Measurements from ENCODE around the gene CALHM6.

DNA sequence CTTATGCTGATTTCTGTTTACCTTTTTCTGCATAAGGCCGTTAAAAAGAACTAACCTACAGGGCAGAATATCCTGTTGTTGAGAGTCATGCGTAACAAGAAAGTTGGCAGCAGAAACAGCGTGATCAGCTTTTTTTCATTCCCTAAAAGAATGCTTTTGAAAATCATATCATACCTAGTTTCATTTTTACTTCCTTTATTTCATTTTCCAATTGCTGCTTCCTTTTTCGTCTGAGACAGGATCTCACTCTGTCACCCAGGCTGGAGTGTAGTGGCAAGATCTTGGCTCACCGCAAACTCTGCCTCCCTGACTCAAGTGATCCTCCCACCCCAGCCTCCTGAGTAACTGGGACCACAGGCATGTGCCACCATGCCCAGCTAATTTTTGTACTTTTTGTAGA is 4.1 kb downstream of the CALHM6 start:
- TF ChIP-seq, protein P1, sequence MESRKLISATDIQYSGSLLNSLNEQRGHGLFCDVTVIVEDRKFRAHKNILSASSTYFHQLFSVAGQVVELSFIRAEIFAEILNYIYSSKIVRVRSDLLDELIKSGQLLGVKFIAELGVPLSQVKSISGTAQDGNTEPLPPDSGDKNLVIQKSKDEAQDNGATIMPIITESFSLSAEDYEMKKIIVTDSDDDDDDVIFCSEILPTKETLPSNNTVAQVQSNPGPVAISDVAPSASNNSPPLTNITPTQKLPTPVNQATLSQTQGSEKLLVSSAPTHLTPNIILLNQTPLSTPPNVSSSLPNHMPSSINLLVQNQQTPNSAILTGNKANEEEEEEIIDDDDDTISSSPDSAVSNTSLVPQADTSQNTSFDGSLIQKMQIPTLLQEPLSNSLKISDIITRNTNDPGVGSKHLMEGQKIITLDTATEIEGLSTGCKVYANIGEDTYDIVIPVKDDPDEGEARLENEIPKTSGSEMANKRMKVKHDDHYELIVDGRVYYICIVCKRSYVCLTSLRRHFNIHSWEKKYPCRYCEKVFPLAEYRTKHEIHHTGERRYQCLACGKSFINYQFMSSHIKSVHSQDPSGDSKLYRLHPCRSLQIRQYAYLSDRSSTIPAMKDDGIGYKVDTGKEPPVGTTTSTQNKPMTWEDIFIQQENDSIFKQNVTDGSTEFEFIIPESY (CRISPR knock-in tag; IDR thresholded peaks at IDR 0.05), result no peak
- no peak for TF ChIP-seq SRSF9 (IDR thresholded peaks at IDR 0.05; ENCODE audit: borderline replicate concordance, insufficient read depth, low read depth, low read length, poor library complexity, severe bottlenecking)
- TF ChIP-seq, protein P2, sequence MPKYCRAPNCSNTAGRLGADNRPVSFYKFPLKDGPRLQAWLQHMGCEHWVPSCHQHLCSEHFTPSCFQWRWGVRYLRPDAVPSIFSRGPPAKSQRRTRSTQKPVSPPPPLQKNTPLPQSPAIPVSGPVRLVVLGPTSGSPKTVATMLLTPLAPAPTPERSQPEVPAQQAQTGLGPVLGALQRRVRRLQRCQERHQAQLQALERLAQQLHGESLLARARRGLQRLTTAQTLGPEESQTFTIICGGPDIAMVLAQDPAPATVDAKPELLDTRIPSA (CRISPR knock-in tag; IDR thresholded peaks at IDR 0.05; ENCODE audit: borderline replicate concordance), result no peak
- TF ChIP-seq, protein P3, sequence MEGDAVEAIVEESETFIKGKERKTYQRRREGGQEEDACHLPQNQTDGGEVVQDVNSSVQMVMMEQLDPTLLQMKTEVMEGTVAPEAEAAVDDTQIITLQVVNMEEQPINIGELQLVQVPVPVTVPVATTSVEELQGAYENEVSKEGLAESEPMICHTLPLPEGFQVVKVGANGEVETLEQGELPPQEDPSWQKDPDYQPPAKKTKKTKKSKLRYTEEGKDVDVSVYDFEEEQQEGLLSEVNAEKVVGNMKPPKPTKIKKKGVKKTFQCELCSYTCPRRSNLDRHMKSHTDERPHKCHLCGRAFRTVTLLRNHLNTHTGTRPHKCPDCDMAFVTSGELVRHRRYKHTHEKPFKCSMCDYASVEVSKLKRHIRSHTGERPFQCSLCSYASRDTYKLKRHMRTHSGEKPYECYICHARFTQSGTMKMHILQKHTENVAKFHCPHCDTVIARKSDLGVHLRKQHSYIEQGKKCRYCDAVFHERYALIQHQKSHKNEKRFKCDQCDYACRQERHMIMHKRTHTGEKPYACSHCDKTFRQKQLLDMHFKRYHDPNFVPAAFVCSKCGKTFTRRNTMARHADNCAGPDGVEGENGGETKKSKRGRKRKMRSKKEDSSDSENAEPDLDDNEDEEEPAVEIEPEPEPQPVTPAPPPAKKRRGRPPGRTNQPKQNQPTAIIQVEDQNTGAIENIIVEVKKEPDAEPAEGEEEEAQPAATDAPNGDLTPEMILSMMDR (CRISPR knock-in tag; IDR thresholded peaks at IDR 0.05), result no peak

Data from HepG2 (cell line).